Stimulated activated CD4-positive, alpha-beta T cell treated with anti-CD3 and anti-CD28 coated beads, TNF-alpha, amount 100 ng/mL, for 24 hours (primary cell): ENCODE measurements around the gene CBX8.

ENCODE experiments used
- DNase-seq, 3 experiments: peaks; one replicate each; pipeline ENCODE4 v3.0.0-alpha.2; 2020; ENCODE audit warnings: low read depth in 3 of 3

Gene CBX8

DNA sequence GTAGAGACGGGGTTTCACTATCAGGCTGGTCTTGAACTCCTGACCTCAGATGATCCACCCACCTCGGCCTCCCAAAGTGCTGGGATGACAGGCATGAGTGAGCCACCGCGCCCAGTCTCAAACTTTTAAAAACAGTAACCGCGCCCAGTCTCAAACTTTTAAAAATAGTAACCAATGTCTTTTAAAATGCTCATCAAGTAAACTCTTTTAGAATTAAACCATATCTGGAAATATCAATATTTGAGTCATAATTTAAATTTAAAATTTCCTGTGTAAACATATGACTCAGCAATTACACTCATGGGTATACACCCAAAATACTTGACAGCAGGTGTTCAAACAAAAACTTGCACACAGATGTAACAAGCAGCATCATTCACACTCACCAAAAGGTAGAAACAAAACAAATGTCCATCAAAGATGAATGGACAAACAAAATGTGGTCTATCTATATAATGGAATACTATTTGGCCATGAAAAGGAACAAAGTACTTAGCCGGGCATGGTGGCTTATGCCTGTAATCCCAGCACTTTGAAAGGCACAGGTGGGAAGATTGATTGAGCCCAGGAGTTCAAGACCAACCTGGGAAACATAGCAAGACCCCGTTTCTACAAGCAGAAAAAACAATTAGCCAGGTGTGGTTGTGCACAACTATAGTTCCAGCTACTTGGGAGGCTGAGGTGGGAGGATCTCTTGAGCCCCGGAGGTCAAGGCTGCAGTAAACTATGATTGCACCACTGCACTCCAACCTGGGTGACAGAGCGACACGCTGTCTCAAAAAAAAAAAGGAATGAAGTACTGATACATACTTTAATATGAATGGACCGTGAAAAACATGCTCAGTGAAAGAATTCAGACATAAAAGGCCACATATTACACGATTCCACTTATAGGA is 46.0 kb downstream of the CBX8 start:
- DNase-seq = no peak

DNA sequence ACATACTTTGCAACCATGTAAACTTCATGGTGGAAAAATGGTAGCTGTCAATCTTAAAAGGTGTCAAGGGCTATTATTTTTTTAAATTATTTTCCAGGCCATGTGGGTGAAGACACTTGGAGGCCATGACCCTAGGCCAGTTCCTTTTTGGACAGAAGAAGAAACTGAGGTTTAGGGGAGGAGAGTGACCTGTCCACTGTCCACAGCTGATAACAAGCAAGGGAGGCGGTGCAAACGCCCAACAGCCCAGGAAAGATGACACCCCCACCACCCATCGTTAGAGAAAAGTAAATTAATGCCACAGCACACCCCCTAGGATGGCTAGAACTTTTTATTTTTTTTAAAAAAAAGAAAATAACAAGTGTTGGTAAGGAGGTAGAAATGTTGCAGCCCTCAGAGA is 46.9 kb downstream of the CBX8 start:
- no peak for DNase-seq

DNA sequence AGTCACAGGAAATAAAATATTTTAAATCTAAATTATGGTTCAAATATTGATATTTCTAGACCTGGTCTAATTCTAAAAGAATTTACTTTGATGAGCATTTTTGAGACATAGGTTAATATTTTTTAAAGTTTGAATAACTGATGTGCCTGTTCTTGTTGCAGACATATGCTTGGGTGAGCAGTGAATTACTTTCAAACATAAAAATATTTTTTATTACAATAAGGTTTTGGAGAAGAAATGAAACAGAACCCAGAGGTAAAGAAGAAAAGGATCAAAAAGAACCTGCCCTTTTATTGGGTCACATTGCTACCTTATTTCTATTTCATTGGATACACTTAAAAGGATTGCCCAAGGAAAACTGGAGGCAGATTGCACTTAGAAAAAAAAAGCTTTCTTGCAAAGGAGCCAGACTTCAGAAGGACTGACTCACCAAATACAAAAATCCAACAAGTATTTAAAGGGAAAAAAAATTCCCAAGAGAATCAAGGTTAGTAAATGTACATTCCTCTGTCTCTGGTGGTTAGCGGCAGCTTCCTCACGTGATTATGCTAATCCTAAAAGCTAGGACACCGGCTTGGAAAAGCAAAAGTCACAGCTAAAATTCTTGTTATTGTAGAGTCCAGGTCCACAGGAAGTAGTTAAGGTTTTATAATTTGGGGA is 47.6 kb downstream of the CBX8 start:
- no peak for DNase-seq

- DNase-seq = no peak
Observed at GRCh38 chr17:79748295-79749099, 48.4 kb downstream of the CBX8 start.

DNA sequence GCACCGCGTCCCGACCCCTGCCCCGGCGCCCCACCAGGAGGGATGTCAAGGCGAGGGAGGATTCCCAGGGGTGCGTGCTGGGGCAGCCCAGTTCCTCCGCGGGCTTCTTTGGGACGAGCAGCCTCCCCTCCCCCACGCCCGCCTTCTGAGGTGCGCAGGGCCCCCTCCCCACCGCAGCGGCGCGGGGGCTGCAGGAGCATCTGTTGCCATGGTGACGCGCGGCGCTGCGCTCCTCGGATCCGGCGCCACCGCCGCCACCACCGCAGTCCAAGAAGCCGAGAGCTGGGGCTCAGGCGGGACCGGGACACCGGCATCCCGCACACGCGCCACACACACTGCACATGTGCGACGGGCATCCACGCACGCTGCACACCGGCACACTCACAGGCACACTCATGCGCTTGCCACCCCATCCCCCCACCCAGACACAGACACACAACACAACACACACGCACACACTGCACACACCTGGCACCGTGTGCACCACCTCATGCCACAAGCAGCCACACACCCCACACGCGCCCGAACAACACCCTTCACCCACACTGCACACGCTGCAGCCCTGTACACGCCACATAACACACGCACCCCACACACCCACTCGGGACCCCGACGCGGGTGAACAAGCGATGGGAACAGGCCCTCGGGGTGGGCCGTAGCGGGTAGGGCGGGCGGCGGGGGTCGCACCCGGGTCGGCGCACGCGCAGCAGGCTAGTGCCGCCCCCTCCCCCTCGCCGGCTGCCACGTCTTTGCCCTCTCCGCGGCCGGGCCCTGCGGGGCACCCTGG is 49.2 kb downstream of the CBX8 start:
- no peak for DNase-seq

DNA sequence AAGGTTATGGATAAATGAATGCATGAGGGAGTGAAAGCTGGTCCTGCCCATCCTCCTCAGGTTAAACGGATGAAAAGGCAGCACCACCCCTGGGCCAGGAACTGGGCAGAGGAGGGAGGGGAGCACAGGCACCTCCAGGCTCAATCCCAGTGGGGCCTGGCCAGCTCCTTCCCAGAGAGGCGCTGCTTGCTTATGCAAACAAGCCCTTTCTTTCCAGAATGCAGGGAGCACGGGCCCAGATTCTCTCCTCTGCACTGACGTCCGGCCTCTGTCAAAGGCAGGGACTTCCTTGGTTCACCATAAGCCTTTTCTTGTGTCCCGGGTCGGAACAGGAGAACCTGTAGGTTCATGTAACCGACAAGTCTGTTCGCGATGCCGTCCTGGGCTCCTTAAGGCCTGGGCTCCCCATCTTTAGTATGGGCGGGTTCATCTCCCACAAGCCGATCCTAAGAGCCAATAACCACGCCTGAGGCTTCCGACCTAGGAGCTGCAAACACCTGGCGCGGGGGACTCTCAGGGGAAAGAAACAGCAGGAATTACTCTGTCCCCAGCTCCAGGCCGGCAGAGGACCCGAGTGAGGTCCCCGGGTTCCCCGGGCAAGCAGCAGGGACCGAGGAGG is 49.9 kb downstream of the CBX8 start:
- DNase-seq = no peak

DNA sequence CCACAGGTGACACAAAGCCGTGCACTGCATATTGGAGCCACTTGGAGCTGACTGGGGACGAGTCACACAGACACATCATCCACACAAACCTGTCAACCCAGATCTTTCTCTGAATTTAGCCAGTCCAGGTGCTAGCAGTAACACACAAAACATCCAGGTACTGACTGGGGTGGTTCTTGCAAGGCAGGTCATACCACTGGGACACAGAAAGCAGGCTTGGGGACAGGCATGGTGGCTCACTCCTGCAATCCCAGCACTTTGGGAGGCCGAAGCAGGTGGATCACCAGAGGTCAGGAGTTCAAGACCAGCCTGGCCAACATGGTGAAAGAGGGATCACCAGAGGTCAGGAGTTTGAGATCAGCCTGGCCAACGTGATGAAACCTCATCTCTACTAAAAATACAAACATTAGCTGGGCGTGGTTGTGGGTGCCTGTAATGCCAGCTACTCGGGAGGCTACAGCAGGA is 51.2 kb downstream of the CBX8 start:
- DNase-seq = no peak

DNA sequence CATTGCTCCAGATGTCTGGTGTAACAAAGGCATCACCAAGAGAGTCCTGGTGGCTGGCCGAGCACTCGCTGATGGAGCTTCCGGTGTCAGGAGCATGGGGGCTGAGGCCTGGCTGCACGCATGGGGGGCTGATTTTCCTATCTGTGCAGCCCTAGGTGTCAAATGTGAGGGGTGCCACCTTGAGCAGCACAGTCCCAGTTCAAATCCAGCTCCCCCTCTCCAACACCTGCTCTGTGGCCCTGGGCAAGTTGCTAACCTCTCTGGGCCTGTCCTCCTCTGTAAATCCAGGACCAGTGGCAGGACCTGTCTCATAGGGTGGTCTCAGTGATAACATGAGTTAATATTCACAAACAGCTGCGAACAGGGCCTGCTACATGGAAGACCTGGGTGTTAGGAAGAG is 53.3 kb downstream of the CBX8 start:
- DNase-seq = no peak

- no peak for DNase-seq
Observed at GRCh38 chr17:79742951-79743476, 53.9 kb downstream of the CBX8 start.

- DNase-seq = no peak
Observed at GRCh38 chr17:79742589-79742918, 54.3 kb downstream of the CBX8 start.
